ENCODE measurements around the gene NUDT13.
A peak's percentile ranks its signal among the peaks of the same experiment; 100 is the strongest.

NUDT13 gene

DNA sequence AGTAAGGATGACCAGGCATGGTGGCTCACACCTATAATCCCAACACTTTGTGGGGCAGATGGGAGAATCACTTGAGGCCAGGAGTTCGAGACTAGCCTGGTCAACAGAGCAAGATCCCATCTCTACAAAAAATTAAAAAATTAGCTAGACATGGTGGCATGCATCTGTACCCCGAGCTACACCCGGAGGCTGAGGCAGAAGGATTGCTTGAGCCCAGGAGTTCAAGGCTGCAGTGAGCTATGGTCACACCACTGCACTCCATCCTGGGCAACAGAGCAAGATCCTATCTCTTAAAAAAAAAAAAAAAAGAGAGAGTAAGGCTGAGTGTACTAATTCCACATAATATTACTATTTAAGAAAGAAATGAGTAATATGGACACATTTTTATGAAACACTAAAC is 17.4 kb upstream of the NUDT13 start:
- TF ChIP-seq, protein P1, sequence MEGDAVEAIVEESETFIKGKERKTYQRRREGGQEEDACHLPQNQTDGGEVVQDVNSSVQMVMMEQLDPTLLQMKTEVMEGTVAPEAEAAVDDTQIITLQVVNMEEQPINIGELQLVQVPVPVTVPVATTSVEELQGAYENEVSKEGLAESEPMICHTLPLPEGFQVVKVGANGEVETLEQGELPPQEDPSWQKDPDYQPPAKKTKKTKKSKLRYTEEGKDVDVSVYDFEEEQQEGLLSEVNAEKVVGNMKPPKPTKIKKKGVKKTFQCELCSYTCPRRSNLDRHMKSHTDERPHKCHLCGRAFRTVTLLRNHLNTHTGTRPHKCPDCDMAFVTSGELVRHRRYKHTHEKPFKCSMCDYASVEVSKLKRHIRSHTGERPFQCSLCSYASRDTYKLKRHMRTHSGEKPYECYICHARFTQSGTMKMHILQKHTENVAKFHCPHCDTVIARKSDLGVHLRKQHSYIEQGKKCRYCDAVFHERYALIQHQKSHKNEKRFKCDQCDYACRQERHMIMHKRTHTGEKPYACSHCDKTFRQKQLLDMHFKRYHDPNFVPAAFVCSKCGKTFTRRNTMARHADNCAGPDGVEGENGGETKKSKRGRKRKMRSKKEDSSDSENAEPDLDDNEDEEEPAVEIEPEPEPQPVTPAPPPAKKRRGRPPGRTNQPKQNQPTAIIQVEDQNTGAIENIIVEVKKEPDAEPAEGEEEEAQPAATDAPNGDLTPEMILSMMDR (IDR thresholded peaks at IDR 0.05; ENCODE audit: low read depth, low read length, missing control alignments) = no peak
- no peak for DNase-seq (ENCODE audit: low read depth)
- H3K4me3 ChIP-seq (ENCODE audit: low read depth, low read length) = no peak overlapping the region

DNA sequence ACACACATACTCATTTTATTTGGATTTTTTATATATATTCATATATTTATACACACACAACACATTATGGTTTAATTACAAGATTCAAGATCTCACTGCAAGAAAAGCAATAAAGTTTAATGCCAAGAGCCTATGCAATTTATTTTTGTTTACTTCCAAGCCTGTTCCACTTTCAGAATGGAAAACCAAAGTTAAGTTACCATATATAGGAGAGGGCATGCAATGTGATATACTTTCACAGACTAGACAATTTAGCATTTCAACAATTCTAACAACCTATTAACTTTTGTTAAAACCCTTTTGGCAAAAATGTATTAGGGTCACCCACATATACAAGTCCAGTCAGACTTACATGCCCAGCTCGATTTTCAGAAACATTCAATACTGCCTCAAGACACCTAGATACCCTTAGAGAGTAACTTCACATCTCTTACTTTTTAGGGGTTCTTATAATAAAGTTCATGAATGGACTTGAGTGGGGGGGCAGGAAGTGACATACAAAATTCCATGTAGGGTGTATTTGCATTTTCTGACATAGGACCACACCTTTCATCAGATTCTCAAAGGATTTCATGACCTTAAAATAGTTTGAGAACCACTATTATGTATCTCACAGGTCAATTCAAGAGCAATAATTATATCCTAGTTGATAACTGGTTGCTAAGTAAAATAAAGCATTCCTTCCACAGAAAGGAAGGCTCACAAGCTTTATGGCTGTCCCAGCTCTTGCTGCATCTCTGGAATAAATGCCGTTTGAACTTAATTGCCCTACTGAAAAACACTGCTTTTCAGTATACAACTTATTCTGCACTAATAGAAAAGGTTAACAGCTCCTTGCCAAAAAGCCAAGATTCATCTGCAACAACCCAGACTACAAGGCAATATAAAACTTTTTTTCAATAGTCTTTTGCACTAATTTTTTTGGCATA is 16.1 kb upstream of the NUDT13 start:
- DNase-seq (ENCODE audit: low read depth) = no peak
- TF ChIP-seq, protein P1 (IDR thresholded peaks at IDR 0.05; ENCODE audit: low read depth, low read length, missing control alignments) = no peak
- H3K4me3 ChIP-seq (ENCODE audit: low read depth, low read length) = peak overlapping the region; percentile 90

DNA sequence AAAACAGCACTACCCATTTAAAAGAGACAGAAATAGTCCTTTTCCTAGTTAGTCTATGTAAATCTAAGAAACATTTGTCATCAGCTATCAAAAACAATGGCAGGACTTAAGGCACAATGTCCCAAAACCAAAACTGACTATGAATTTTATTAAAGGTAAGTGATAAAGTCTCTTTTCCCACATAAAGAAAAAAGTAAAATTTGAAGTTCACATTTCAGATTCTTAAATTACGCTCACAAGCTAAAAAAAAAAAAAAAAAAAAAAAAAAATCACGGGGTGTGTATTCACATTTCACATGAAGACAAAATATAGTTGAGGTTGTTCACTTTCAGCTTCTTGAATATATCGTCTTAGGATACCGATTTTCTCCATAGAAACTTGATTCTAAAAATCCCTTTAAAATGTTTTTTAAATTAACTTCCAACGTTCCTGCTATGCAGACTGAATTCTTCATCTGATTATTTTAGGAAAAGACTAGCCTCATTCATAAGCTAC is 15.2 kb upstream of the NUDT13 start:
- DNase-seq (ENCODE audit: low read depth) = no peak
- TF ChIP-seq, protein P1 (IDR thresholded peaks at IDR 0.05; ENCODE audit: low read depth, low read length, missing control alignments) = no peak
- H3K4me3 ChIP-seq (ENCODE audit: low read depth, low read length) = peak overlapping the region; percentile 90

DNA sequence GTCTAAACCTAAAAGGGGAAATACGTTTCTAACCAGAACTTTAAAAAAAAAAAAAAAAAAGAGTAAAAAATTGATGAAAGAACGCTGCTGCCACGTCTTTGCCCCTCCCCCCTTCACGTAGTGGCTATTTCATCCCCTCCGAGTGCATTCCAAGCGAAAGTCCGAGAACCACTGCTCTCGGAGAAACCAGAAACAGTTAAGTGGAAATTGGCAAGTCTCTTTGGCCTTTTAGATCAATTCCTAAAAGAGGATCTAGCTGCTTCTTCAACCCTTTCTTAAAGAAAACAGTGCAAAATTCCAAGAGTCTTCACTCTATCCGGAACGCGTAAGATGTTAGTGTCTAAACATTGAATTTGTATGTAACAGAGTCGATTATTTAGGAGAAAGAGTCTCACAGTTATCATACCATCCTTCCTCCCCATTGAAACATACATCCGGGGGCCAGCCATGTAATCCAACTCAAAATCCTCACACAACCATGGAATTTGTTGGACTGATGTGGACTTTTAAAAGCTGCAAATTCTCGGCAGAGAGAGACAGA is 14.7 kb upstream of the NUDT13 start:
- DNase-seq (ENCODE audit: low read depth) = no peak
- TF ChIP-seq, protein P1 (IDR thresholded peaks at IDR 0.05; ENCODE audit: low read depth, low read length, missing control alignments) = no peak
- peak overlapping the region; percentile 90 for H3K4me3 ChIP-seq (ENCODE audit: low read depth, low read length)

DNA sequence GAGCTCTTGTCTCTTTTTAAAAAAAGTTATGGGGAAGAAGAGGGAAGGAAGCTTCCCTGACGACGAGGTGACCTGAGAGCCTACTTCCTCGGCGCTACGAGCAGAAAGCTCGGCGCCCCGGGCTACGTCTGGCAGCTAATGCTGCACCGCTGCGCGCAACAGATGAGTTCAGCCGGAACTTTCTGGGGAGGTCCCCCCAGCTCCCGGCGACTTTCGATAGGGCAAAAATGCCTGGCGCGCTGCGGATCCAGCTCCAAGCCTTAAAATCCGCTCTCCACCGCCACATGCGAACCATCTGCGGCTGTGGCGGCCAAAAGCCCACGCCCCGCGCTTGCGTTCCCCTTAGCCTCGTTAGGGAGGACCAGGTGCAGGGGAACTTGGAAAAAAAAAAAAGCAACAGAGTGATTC is 14.2 kb upstream of the NUDT13 start:
- peak overlapping the region; percentile 90 for H3K4me3 ChIP-seq (ENCODE audit: low read depth, low read length)
- peak; percentile 48 for DNase-seq (ENCODE audit: low read depth)
- TF ChIP-seq, protein P1 (IDR thresholded peaks at IDR 0.05; ENCODE audit: low read depth, low read length, missing control alignments) = no peak

DNA sequence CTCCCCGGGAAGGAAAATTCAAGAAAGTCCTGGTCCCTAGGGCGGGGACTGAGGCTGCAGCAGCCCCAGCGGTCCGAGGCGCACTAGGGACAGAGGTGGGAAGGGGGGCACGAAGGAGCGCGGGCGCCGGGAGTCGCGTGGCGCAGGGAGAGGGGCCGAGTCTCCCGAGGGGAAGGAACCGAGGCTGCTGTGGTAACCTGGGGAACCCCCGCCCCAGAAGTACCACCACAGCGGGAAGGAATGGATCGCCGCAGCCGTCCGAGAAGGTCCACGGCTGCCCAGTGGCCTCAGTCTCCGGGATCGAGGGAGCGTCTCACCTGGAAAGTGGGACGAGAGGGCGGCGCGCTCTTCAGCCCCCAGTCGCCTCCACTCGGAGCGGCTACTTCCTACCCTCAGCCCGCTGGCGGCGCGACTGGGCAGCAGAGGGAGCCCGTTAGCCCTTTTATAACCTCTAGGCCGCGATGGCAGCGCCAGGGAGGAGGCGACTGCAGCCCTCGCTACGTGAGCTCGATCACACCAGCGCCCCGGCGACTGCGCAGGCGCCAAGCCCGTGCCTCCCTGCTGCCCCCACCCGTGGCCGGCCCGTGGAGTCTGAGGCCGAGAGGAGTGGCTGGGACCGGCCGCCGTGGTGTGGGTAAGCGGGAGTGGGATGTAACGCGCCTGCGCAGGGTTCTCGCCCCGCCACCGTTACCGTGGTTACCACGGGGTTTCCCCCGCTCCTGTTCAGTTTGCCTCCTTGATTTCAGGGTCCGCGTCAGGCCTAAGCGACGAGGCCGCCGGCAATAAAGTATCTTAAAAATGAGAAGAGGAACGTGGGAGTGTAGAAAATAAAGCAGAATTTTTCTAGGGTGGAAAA is 13.6 kb upstream of the NUDT13 start, which contains the start of gene P4HA1:
TSS of gene P4HA1 (minus strand) at position 418 of the 856 bp plus-strand sequence. CDS start 21,983 bp downstream, outside the sequence.
- H3K4me3 ChIP-seq (ENCODE audit: low read depth, low read length) = peak within 1 kb of the TSS; percentile 90
- TF ChIP-seq, protein P1 (IDR thresholded peaks at IDR 0.05; ENCODE audit: low read depth, low read length, missing control alignments) = peak; percentile 64
- DNase-seq (ENCODE audit: low read depth) = peak; percentile 93
